Stimulated activated CD4-positive, alpha-beta T cell treated with anti-CD3 and anti-CD28 coated beads, Interleukin-12 subunit alpha, Interleukin-12 subunit beta, amount 100 ng/mL, for 4 hours (primary cell): Measurements from ENCODE around the gene NEUROD4.
"Not testable (repeated sequence)": the region's sequence is repeated elsewhere in the genome, so short reads cannot be mapped to it uniquely, and the experiment has no call there.

Source experiments
- DNase-seq: peaks from one replicate; pipeline ENCODE4 v3.0.0-alpha.2; 2020

NEUROD4 gene, protein sequence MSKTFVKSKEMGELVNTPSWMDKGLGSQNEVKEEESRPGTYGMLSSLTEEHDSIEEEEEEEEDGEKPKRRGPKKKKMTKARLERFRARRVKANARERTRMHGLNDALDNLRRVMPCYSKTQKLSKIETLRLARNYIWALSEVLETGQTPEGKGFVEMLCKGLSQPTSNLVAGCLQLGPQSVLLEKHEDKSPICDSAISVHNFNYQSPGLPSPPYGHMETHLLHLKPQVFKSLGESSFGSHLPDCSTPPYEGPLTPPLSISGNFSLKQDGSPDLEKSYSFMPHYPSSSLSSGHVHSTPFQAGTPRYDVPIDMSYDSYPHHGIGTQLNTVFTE

DNA sequence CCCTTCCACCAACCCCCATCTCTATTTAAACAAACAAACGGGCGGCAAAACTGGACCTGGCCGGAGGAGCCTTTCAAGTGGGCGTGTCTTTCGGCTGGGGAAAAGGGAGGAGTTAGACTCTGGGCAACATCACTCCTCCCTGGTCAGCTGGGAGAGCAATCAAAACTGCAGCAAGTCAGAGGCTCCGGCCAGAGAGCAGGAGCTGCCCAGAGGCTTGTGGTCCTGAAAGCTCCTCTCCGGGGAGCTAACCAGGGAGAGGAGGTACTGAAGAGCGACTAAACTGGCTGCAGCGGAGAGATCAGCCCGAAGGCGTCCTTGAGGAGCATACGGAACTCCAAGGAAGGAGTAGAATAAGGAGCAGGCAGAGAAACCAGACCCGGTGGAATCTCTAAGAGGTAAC lies at the start of gene NEUROD4:
Gene NEUROD4 (plus strand): TSS at position 191 of the 400 bp plus-strand sequence. CDS start 6,466 bp downstream, outside the sequence.
- DNase-seq = no peak

DNA sequence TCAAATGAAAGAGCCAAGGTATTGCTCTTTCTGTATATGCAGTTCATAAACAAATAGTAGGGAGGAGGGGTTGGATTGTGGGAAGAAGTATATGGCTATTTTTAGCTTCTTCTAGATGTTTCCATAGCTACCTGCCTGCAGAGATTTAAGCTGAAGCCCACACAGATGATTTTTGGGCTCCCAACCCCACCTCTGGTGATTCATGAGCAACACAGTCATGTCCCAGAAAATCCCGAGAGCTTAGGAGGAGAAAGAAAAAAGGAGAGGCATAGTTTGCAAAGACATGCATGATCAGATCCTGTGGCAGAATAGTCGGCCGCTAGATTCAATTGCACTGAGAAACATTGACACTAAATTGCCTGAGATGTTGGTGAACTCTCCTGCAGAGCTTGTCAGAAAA lies 49.0 kb upstream of the NEUROD4 start:
- no peak for DNase-seq

GRCh38 chr12:54973556-54973955 lies 46.2 kb upstream of the NEUROD4 start:
- DNase-seq = no peak

DNA sequence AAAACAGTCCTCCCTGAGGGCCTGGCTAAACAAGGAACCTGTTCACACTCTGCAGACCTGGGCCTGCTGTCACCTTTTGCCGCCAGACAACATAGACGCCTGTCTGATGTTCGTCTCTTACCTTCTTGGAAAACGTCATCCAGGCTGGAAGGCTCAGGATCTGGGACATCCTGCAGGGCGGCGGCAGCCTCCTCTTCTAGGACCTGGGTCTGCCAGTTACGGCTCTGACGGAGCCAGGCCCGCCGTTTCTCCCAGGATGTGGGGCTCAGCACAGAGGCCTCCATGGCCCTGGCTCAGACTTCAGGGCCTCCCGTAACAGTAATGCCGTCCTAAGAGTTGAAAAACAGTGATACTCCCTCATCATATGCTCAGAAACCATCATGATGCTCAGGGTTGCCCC lies 45.5 kb upstream of the NEUROD4 start:
- no peak for DNase-seq

GRCh38 chr12:54975272-54975671 lies 44.5 kb upstream of the NEUROD4 start:
- DNase-seq = no peak

- no peak for DNase-seq
Observed at GRCh38 chr12:54975875-54976274, 43.9 kb upstream of the NEUROD4 start.

- DNase-seq = no peak
Observed at GRCh38 chr12:54977155-54977554, 42.6 kb upstream of the NEUROD4 start.

DNA sequence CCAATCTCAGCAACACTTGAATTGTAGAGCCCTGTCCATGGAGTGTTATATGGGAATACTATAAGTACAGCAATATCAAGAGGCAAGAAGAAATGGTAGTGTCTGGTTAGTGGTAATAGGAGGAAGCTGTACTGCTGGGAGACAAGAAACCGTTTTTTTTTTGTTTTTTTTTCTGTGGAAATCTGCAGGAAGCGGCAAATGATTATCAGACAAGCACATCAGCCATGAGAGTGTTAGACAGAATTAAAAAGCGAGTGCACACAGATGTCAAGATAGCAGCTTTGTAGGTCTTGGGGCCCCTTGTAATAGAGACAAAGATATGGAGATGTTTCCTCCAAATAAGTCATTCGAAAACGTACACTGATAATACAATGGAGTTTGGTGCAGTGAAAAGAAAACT lies 41.9 kb upstream of the NEUROD4 start:
- no peak for DNase-seq

GRCh38 chr12:54980341-54980740 lies 39.4 kb upstream of the NEUROD4 start:
- DNase-seq = no peak

DNA sequence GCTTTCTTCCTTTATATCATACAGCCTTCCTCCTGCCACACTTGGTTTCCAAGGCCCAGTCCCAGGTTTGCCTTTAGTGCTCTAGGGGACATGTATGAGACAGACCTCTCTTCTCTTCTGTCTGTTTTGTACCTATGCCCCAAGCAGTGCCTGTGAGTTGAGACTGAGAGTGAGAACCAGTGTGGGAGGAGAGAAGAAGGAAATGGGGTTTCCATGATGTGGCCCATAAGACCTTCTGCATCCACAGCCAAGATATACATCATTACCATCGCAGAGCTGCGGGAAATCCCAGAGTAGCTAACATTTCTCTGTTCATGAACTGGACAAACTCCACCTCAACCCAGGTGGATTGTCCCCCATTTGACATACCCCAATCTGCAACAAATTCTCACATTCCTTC lies 38.0 kb upstream of the NEUROD4 start:
- DNase-seq = peak; percentile 34

DNA sequence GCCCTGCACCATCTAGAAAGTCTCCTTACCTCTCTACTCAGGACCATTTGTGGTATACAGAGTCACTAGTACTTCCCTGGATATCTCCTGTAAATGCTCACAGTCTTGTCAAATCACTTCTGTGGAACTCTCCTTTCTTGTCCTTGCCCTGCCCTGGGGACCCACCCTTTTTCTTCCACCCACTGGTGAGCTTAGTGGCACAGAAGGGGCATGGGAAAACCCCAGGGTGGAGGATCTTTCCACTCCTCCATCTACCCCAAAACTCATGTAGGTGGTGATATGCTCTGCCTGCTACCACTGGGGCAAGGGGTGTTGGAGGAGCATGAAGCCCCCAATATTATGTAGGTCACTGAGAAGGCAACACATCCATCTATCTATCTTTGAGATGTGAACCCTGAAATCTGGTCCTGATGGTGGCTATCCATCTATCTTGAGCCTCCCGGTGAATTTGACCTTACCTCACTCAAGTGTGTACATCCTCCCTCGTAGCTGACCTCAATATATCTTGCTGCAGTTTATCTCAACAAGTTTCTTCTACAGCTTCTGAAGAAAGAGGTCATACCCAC lies 36.2 kb upstream of the NEUROD4 start:
- DNase-seq = peak; percentile 42

- peak; percentile 61 for DNase-seq
Observed at GRCh38 chr12:54984658-54985376, 35.0 kb upstream of the NEUROD4 start, which contains the start of gene TESPA1. TSS of gene TESPA1 (minus strand) at chr12:54984762. CDS start at chr12:54974562, 10,200 bp downstream.

DNA sequence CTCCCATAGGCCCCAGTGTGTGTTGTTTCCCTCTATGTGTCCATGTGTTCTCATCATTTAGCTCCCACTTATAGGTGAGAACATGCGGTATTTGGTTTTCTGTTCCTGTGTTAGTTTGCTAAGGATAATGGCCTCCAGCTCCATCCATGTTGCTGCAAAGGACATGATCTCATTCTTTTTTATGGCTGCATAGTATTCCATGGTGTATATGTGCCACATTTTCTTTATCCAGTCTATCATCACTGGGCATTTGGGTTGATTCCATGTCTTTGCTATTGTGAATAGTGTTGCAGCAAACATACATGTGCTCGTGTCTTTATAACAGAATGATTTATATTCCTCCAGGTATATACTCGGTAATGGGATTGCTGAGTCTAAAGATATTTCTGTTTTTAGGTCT lies 33.0 kb upstream of the NEUROD4 start:
- not testable (repeated sequence) for DNase-seq

DNA sequence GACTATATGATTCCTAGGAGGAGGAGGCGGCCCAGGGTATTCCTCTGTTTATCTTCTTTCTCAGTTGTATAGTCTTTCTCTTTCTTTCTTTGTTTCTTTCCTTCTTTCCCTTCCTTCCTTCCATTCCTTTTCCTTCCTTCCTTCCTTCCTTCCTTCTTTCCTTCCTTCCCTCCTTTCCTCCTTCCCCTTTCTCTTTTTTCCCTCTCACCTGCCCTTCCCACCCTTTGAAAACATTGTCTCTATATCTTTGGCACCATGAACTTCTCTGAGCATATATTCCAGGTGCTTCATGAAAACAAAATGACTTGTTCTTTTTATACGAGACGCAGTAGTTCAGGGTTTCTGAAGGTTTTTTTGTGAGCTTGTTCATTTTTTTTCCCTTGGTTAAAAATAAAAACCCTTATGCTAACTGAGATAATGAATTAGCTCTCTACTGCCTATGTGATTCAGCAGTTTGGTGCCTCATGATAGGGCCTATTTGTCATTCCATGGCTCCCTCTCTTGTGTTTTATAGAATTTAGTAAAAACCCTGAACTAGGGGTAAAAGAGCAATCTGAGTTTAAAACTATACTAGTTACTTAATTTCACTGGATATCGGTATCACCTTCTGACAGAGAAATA lies 32.1 kb upstream of the NEUROD4 start:
- DNase-seq = no peak

DNA sequence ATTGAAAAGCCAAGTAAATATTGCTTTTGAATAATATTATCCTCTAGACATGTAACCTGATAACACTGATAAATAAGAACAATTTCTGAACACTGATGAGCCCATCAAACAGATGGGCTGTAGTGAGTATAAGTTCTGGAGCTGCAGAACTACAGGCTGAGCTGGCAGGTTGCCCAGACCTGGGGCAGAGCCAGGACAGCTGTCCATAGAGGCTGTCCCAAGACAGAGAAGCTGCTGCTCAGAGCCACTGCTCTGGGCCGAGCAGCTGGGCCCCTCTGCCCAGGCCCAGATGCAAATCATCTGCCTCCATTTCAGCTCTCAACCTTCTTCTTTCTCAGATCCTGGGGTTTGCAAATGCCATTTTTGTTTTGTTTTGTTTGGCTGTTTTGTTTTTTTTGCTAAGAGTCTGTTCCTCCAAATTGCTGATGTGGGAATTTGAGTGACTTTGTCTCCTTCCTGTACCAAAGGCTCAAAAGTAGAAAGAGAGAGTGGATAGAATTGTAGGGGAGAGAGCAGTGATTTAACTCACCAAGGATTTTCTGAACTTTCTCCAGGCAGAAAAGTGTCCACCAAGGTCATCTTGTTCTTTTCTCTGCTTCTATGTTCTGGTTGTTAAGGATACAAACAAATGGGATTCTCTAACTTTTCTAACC lies 31.2 kb upstream of the NEUROD4 start:
- DNase-seq = no peak

DNA sequence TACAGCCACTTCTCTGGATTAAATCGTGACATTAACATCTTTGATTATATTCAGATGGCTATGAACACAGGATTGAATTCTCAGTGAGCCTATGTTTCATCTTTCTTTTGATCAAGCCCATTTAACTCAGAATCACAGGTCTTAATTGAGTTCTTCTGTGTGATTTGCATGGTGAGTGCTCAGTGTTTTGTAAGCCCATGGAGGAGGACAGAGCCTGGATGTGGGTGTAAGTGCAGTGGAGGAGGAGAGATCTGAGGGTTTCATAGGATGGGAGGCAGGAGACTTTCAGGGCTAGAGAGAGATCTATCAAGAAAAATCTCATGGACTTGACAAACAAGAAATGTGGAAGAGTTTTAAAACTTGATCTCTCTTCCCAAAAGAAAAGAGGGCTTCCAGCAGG lies 29.9 kb upstream of the NEUROD4 start:
- no peak for DNase-seq

- peak; percentile 28 for DNase-seq
Observed at GRCh38 chr12:54991161-54991990, 28.4 kb upstream of the NEUROD4 start.

DNA sequence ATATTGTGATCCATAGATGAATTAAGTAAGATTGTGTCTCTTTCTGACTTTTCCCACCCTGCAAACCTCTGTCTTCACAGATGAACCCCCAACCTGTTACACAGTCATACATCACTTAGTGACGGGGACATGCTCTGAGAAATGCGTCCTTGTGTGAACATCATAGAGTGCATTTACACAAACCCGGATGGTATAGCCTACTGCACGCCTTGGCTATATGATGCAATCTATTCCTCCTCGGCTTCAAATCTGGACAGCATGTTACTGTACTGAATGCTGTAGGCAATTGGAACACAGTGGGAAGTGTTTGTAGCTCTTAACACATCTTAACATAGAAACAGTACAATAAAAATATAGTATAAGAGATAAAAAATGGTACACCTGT lies 27.8 kb upstream of the NEUROD4 start:
- no peak for DNase-seq

- DNase-seq = peak; percentile 22
Observed at GRCh38 chr12:54993181-54993835, 26.5 kb upstream of the NEUROD4 start.

- DNase-seq = no peak
Observed at GRCh38 chr12:54996205-54996604, 23.6 kb upstream of the NEUROD4 start.

DNA sequence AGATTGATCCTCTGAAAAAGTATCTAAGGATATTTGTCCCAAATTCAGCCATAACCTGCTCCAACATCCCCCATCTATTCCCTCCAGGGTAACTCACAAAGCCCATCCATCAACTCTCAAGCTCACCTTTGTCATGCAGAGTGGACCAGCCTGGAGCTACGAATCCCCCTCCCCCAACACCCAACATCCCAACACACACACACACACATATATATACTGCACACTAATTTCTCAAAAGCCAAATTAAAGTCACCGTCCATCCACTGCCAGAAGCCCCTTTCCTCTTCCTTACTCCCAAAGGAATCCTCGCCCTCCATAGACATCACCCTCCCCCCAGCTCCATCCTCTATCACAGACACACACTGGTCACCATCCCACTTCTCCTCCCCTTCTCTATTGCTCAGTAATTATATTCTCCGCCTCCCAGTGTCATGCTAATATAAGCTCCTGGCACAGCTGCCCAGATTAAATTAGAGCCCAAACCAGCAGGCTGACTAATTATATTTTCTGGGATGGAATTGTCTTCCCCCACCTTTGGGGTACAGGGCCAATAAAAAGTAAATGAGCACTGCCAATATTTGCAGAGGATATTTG lies 21.7 kb upstream of the NEUROD4 start:
- DNase-seq = no peak
